B cell (primary cell): ENCODE data around the gene SLC2A5.

Experiments used
- EZH2 ChIP-seq: IDR thresholded peaks from 2 replicates; pipeline ENCODE4 v1.6.1; 2012; ENCODE audit warnings: borderline replicate concordance, low read depth, mild to moderate bottlenecking, moderate library complexity, low read length; ENCODE audit not compliant: insufficient read depth, poor library complexity, severe bottlenecking
- TF ChIP-seq, protein P1 (sequence below): fragments of 200-600 bp; IDR thresholded peaks from one replicate; pipeline ENCODE4 v1.8.0; 2022; ENCODE audit warnings: antibody characterized with exemption, mild to moderate bottlenecking

- TF ChIP-seq, protein P1, sequence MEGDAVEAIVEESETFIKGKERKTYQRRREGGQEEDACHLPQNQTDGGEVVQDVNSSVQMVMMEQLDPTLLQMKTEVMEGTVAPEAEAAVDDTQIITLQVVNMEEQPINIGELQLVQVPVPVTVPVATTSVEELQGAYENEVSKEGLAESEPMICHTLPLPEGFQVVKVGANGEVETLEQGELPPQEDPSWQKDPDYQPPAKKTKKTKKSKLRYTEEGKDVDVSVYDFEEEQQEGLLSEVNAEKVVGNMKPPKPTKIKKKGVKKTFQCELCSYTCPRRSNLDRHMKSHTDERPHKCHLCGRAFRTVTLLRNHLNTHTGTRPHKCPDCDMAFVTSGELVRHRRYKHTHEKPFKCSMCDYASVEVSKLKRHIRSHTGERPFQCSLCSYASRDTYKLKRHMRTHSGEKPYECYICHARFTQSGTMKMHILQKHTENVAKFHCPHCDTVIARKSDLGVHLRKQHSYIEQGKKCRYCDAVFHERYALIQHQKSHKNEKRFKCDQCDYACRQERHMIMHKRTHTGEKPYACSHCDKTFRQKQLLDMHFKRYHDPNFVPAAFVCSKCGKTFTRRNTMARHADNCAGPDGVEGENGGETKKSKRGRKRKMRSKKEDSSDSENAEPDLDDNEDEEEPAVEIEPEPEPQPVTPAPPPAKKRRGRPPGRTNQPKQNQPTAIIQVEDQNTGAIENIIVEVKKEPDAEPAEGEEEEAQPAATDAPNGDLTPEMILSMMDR = no peak
- no peak for TF ChIP-seq EZH2
These were observed 2.3 kb downstream of the SLC2A5 start for GRCh38 chr1:9066945-9067807.
